Fibroblast of peridontal ligament (primary cell): ENCODE data around the gene COMMD4.
"Not testable (repeated sequence)": the region's sequence is repeated elsewhere in the genome, so short reads cannot be mapped to it uniquely, and the experiment has no call there.

Experiments used
- DNase-seq: peaks from one replicate; pipeline ENCODE4 v3.0.0-alpha.2; 2010; ENCODE audit errors: extremely low read depth

COMMD4 gene

DNA sequence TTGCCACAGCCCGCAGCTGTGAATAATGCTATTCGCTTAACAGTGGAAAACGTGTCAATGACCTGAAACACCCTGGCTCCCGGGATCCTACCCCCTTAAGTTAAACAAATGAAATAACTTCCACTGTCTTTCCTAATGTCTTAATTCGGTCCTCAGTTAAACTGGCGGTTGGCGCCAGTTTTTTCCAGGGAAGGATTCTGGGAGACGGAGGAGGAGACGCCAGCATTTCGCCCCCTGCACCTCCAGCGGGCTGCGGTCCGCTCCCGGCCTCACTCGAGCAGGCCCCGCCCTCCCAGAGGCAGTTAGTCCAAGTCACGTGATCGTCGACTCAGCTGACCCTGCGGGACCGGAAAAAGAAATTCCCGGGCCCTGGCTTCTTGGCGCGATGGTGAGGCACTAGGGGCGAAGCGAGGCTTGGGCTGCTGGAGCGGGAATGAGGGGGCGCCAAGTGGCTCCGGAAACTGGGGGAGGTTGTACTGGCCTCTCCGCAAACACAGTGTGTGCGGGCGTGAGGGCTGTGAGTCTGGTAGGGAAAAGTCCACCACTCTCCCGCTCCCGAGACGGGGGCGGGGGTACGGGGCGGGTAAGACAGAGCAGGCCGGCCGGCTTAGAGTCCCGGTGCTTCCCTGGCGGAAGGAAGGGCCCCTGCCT, at the start of gene COMMD4:
TSS of gene COMMD4 (plus strand) at position 359 of the 651 bp plus-strand sequence. CDS start at position 386, 27 bp downstream.
- DNase-seq: peak; percentile 94

GRCh38 chr15:75293660-75294059, 42.2 kb upstream of the COMMD4 start:
- not testable (repeated sequence) for DNase-seq

GRCh38 chr15:75298541-75299310, 37.1 kb upstream of the COMMD4 start:
- DNase-seq: not testable (repeated sequence)

DNA sequence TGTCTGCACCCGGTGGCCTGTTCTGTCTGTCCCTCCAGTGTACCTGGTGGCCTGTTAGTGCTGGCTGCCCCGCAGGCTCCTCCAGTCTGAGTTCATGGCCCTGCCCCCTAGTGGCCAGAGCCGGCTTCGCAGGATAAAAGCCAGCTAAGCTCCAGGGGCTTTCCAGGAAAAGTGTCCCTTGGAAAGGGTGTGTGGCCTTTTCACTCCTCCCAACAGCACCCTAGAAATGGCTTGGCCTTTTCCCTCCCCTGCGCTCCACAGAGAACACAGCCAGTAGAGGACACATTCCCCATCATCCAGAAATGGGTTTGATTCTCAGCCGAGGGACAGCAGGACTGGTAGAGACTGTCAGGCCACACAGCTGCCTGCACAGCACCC, 36.6 kb upstream of the COMMD4 start:
- not testable (repeated sequence) for DNase-seq

- not testable (repeated sequence) for DNase-seq
Observed at GRCh38 chr15:75300026-75300425, 35.8 kb upstream of the COMMD4 start.

DNA sequence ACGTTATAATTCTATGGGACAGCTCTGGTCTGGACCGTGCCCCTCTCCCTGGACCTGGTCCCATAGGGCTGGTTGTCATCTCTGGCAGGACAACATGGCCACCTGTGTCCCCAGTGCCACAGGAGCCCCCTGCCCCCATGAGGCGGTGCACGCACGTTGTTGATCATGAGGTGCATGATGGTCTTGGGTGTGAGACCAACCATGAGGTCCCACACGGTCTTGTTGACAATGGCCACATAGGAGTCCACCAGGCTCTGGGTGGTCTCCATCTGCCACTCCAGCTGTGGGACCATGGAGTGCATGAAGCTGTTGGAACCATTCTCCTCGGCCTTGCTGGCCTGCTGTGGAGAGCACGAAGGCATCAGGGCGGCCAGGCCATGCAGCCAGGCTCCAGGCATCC, 33.5 kb upstream of the COMMD4 start:
- no peak for DNase-seq

GRCh38 chr15:75302753-75303152, 33.1 kb upstream of the COMMD4 start:
- not testable (repeated sequence) for DNase-seq

DNA sequence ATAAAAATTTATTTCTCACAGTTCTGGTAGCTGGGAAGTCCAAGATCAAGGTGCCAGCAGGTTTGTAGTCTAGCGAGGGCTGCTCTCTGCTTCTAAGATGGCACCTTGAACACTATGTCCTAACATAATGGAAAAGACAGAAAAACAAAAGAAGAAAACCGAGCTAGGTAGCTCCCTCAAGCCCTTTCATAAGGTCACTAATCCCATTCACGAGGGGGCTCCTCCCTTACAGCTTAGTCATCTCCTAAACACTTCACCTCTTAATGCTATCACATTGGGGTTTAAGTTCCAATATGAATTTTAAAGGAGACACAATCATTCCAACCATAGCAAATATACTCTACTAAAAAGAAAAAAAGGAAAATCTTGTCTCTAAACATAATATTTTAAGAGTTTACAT, 29.7 kb upstream of the COMMD4 start:
- no peak for DNase-seq

DNA sequence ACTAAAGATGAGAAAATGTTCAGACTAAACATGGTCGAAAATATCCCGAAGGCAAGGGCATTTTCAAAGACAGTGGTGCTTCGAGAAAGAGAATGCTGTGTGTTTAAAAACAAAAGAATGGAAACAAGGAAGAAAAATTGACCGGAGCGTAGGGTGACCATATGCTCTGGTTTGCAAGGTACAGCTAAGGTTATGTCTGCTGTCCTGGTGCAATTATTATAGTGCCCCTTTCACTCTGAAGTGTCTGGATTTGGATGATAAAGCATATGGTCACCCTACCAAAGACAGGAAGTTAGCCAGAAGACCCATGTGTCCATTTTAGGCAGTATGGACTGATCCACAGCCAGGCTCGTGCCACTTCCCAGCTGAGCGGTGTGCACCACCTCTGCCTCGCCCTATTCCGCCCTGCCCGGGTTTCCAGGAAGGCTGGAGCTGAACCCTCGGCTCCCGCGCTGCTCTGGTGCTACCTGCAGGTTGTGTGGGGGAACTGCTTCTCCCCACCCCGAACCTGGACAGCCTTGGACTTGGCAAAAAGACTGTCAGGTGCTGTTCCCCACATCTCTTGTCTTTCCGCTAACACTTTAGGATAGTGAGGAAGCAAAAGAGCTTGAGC, 28.0 kb upstream of the COMMD4 start:
- no peak for DNase-seq

GRCh38 chr15:75309711-75310110, 26.2 kb upstream of the COMMD4 start:
- DNase-seq: no peak

GRCh38 chr15:75312548-75312947, 23.3 kb upstream of the COMMD4 start:
- peak; percentile 25 for DNase-seq

DNA sequence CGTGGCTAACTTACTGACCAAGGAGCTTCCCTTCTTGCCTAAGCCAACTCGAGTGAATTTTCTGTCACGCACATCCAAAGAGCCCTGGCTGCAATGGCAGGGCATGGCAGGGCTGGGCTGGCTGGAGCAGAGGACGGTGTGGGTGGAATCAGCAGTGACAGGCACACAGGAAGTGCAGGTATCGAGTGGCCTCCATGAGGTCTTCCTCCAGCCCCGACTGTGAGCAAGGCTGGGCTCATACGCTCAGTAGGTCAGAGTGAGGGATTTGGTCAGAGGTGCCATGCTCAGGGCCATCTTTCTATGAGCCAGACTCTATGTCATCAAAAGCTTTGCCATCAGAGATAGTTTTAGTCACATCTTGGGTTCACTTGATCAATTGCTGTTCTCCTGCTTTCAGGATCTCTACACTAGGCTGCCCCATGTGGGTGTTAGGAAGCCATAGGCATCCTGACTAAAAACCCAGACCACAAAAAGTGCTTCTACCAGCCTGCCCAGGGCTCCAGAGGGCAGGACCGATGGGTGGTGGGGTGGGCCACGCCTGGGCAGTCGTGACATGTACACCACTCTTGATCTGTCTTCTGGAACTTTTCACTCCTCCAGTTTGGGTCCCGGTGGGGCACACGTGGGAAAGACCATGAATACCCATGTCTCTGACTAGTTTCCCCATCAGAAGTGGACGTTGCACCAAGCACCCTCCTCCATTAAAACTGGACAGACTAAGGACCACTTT, 22.6 kb upstream of the COMMD4 start:
- no peak for DNase-seq

GRCh38 chr15:75314552-75315290, 21.1 kb upstream of the COMMD4 start:
- DNase-seq: no peak

DNA sequence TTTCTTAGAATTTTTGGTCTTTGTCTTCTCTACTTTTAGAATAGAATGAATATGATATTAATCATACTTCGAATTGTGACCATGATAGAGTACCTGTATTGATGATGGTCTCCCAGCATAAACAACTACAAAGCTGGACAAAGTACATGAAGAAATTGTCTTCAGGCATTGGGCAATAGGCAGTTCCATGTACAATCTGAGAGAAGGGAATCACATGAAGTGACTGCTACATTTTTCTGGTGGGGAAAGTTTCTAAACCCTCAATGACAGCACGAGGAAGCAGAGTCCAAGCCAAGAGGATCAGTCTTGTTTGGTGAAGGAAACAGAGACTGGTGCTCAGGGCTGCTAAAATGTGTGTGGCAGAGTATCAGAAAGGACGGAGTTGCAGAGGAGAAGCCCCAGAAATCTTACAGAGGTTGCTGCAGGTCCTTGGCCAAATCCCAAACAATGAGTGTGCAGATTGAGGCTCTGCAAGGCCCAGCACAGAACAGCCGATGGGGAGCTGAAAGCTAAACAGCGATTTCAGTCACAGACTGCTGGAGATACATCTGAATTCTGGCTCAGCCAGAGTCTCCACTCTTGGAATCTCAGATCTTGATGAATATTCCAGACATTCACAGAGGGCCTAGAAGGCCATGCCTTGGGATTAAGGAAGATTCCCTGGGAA, 16.5 kb upstream of the COMMD4 start:
- not testable (repeated sequence) for DNase-seq

DNA sequence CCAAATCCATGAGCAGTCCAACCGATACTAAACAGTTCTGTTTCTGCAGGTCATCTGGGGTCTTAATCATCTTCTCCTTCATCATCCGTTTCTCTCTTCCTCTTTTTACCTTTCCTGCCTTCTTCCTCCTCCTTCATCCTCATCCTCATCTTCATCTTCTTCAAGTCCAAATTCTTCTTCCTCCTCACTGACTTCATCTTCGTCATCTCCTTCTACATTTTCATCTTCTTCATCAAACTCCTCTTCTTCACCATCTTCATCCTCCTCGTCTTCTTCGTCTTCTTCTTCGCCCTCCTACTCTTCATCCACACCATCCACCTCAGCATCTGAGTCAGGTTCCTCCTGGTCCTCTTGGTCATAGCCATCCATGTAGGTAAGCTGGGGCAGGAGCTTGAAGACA, 14.2 kb upstream of the COMMD4 start:
- no peak for DNase-seq

DNA sequence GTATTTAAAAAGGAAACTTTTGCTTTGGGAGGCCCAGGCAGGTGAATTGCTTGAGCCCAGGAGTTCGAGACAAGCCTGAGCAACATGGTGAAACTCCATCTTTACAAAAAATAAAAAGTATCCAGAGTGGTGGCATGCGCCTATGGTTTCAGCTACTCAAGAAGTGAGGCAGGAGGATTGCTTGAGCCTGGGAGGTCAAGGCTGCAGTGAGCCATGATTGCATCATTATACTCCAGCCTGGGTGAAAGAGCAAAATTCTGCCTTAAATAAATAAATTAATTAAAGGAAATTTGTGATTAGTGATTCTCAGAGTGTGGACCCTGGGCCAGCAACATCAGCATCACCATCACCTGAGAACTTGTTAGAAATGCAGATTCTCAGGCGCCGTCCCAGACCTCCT, 9.9 kb upstream of the COMMD4 start:
- DNase-seq: no peak

- DNase-seq: no peak
Observed at GRCh38 chr15:75327005-75327404, 8.9 kb upstream of the COMMD4 start.

DNA sequence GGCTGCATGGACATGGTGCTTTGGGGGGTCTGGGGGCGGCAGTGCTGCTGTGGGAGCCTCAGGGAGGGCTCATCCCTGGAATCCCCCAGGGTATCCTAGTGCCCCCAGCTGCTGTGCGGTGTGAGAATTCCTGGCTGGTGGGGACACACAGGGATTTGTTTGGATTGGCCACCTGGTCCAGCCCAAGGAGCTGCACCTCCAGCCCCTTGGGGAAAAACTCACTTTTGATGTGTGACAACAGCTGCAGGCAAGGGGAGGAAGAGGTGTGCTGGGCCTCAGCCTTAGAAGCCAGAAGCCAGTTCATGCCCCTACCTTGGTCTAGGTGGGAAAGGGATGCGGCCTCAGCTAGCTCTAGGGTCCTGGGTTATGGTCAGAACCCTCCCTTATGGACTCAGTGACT, 8.4 kb upstream of the COMMD4 start:
- DNase-seq: no peak

DNA sequence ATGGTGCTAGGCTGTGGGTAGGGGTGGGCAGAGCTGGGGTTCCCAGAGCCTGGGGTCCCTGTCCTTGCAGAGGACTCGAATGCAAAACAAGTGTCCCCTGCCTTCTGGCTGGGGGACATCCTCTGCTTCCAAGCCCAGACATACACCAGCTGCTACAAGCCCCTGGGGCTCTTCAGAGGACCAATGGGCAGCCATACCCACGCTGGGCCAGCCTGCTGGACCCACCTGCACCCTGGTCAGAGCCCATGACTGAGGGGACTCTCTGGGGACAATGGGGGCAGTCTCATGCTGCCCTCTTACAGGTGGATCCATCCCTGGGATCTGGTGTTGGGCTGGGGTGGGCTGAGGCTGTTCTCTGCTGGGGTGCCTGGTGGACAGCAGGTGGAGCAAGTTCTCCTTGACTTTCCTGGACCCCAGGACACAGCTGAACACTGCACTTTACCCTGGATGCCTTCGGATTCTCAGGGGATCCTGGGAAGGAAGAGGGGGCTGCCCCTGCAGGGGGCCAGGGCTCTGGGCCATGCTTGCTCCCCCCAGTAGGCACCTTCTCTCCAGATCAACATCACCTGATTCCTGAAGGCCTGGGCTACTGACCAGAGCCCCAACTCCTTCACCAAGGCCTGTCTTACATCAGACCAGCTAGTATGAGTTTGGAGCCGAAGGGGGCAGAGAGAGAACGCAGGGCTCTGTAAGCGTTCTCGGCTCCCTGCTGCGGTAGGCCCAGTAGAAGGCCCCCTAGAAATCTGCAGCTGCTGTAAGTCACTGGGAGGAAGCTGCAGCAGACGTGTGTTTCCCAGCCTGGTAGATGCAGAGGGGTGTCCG, 7.2 kb upstream of the COMMD4 start:
- DNase-seq: no peak

DNA sequence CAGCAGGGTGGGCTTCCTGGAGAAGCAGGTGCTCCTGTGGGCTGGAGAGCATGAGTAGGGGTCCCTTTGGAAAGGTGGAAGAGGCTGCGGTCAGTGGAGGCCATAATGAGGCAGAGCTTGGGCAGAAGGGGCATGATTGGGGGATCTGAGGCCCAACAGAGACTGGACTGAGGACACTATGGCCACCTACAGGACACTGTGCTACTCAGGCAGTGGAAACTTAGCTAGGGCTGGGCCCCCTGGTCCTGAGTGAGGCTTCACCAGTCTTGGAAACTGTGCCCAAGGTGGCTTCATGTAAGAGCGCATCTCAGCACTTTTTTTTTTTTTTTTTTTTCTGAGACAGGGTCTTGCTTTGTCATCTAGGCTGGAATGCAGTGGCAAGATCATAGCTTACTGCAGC, 6.3 kb upstream of the COMMD4 start:
- DNase-seq: no peak
